GM18502 (cell line): ENCODE measurements around the gene NCOA6.

ENCODE experiments used
- ATAC-seq: cut with Tn5 transposase; IDR thresholded peaks from one replicate; pipeline ENCODE4 v1.9.1; 2021; ENCODE audit warnings: mild to moderate bottlenecking; ENCODE audit not compliant: unreplicated experiment, poor library complexity

Gene NCOA6

GRCh38 chr20:34825530-34826362 is at the start of gene NCOA6:
Gene NCOA6, minus strand, starts transcription at chr20:34825651. Its CDS starts 43,296 bp downstream, at chr20:34782355.
- peak; percentile 54 for ATAC-seq

GRCh38 chr20:34874094-34874654 is 48.7 kb upstream of the NCOA6 start:
- no peak for ATAC-seq

GRCh38 chr20:34873583-34874093 is 48.2 kb upstream of the NCOA6 start:
- no peak for ATAC-seq

- peak; percentile 45 for ATAC-seq
Measured at GRCh38 chr20:34872622-34873224, 47.3 kb upstream of the NCOA6 start, which contains the start of gene GGT7. Gene GGT7, minus strand, starts transcription at chr20:34872856. Its CDS starts 41 bp downstream, at chr20:34872815.

GRCh38 chr20:34871966-34872621 is 46.6 kb upstream of the NCOA6 start:
- no peak for ATAC-seq

GRCh38 chr20:34871320-34871926 is 46.0 kb upstream of the NCOA6 start:
- no peak for ATAC-seq

GRCh38 chr20:34864216-34864615 is 38.8 kb upstream of the NCOA6 start:
- no peak for ATAC-seq

GRCh38 chr20:34863421-34863965 is 38.0 kb upstream of the NCOA6 start:
- no peak for ATAC-seq

- no peak for ATAC-seq
Measured at GRCh38 chr20:34862724-34863123, 37.3 kb upstream of the NCOA6 start.

GRCh38 chr20:34861386-34862084 is 36.1 kb upstream of the NCOA6 start:
- no peak for ATAC-seq

- ATAC-seq, result no peak
Measured at GRCh38 chr20:34859826-34860545, 34.5 kb upstream of the NCOA6 start.

- no peak for ATAC-seq
Measured at GRCh38 chr20:34859367-34859766, 33.9 kb upstream of the NCOA6 start.

GRCh38 chr20:34852298-34852697 is 26.8 kb upstream of the NCOA6 start:
- ATAC-seq, result no peak

- no peak for ATAC-seq
Measured at GRCh38 chr20:34850969-34851368, 25.5 kb upstream of the NCOA6 start.

GRCh38 chr20:34849778-34850177 is 24.3 kb upstream of the NCOA6 start:
- no peak for ATAC-seq

GRCh38 chr20:34848597-34848996 is 23.1 kb upstream of the NCOA6 start:
- ATAC-seq, result no peak

- no peak for ATAC-seq
Measured at GRCh38 chr20:34843421-34843820, 18.0 kb upstream of the NCOA6 start.

GRCh38 chr20:34842143-34842542 is 16.7 kb upstream of the NCOA6 start:
- ATAC-seq, result no peak

- ATAC-seq, result no peak
Measured at GRCh38 chr20:34834459-34834893, 9.0 kb upstream of the NCOA6 start.
